ENCODE data around the gene LEAP2. TPM values are rescaled to one million over a fixed set of nuclear protein-coding genes. Genes with fewer than 3 reads are reported as not detected.

The LEAP2 gene
- total and polyA plus RNA-seq, 2 donors (not counting 1 experiment from before 2014, with no cell fraction given) = 2.2 to 5.4 TPM

DNA sequence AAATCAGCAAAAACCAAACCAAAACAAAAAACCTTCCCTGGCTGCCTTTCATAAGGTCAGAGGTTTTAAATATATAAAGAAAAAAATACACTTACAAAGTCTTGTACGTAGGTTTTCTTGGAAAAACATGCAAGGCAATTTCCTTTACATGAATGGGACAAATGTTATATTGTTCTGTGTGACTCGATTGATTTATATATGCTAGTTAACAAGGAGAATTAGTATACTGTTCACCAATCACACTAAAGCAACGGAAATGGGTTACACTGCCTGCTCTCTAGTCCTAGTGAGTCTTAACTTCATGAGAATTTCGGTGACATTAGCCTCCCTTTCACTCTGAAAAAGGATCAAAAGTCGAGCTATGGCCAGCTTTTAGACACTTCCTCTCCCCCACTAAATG, 12.7 kb upstream of the LEAP2 start:
- H3K27me3 ChIP-seq (replicated peaks in 1 of 4; ENCODE audit: control extremely low read depth in 1 of 4, control insufficient read depth in 3 of 4, insufficient read depth in 4 of 4, low read length in 3 of 4) = peaks cover 0 to 4% (median 0%) of the 10 kb centered on the region in 4 experiments
- H3K4me1 ChIP-seq (ENCODE audit: control insufficient read depth in 2 of 2, insufficient read depth in 2 of 2, low read length in 2 of 2) = peaks cover 6 to 7% of the 10 kb centered on the region in 2 donors
- intact Hi-C loops (cut with micrococcal nuclease) = no loop called here
- CTCF ChIA-PET = no interaction called here
- 93% methylated on average over 2 of the region's 5 CpGs for WGBS (ENCODE audit: insufficient coverage)
- H3K27ac ChIP-seq (ENCODE audit: low read length in 2 of 2) = no peak overlapping the region
- POLR2A ChIA-PET = no interaction called here
- H3K79me2 ChIP-seq (ENCODE audit: control insufficient read depth, insufficient read depth, low read length) = no peaks in the 10 kb centered on the region
- Mint-ChIP-seq H3K27ac (no peak overlapping the region), H3K27me3 (peaks cover 9% of the 10 kb centered on the region), H3K4me3 (no peak overlapping the region), H3K4me1 (peaks cover 5% of the 10 kb centered on the region), H3K9me3 (ENCODE audit: insufficient read depth) (no peaks in the 10 kb centered on the region)
- H3K9me3 ChIP-seq (ENCODE audit: control extremely low read depth in 1 of 3, control insufficient read depth in 2 of 3, insufficient read depth in 1 of 3, low read length in 2 of 3) = no peaks in the 10 kb centered on the region
- TF ChIP-seq EZH2 (IDR thresholded peaks at IDR 0.05; ENCODE audit: borderline replicate concordance, insufficient read depth, low read depth, low read length, poor library complexity, severe bottlenecking) = no peak
- TF ChIP-seq, protein P1, sequence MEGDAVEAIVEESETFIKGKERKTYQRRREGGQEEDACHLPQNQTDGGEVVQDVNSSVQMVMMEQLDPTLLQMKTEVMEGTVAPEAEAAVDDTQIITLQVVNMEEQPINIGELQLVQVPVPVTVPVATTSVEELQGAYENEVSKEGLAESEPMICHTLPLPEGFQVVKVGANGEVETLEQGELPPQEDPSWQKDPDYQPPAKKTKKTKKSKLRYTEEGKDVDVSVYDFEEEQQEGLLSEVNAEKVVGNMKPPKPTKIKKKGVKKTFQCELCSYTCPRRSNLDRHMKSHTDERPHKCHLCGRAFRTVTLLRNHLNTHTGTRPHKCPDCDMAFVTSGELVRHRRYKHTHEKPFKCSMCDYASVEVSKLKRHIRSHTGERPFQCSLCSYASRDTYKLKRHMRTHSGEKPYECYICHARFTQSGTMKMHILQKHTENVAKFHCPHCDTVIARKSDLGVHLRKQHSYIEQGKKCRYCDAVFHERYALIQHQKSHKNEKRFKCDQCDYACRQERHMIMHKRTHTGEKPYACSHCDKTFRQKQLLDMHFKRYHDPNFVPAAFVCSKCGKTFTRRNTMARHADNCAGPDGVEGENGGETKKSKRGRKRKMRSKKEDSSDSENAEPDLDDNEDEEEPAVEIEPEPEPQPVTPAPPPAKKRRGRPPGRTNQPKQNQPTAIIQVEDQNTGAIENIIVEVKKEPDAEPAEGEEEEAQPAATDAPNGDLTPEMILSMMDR (IDR thresholded peaks at IDR 0.05) = no peak
- H3K4me2 ChIP-seq (replicated peaks; ENCODE audit: low read depth, low read length, poor library complexity, severe bottlenecking) = no peak overlapping the region
- no peaks in the 10 kb centered on the region for H4K20me1 ChIP-seq (ENCODE audit: control insufficient read depth, insufficient read depth, low read length, poor library complexity, severe bottlenecking)
- no peak overlapping the region for H2AFZ ChIP-seq (ENCODE audit: insufficient read depth, low read depth, low read length, poor library complexity, severe bottlenecking)
- no peak overlapping the region for H3K4me3 ChIP-seq (ENCODE audit: control extremely low read depth in 1 of 5, extremely low read depth in 1 of 5, insufficient read depth in 1 of 5, low read depth in 2 of 5, low read length in 4 of 5)
- no peaks in the 10 kb centered on the region for H3K36me3 ChIP-seq (replicated peaks in 1 of 2; ENCODE audit: control extremely low read depth in 1 of 2, control insufficient read depth in 1 of 2, extremely low read depth in 1 of 2, insufficient read depth in 2 of 2, low read length in 1 of 2)
- no peak for ATAC-seq (ENCODE audit: low read depth)
- DNase-seq = no peak
- no peak overlapping the region for H3K9ac ChIP-seq (ENCODE audit: low read length)

DNA sequence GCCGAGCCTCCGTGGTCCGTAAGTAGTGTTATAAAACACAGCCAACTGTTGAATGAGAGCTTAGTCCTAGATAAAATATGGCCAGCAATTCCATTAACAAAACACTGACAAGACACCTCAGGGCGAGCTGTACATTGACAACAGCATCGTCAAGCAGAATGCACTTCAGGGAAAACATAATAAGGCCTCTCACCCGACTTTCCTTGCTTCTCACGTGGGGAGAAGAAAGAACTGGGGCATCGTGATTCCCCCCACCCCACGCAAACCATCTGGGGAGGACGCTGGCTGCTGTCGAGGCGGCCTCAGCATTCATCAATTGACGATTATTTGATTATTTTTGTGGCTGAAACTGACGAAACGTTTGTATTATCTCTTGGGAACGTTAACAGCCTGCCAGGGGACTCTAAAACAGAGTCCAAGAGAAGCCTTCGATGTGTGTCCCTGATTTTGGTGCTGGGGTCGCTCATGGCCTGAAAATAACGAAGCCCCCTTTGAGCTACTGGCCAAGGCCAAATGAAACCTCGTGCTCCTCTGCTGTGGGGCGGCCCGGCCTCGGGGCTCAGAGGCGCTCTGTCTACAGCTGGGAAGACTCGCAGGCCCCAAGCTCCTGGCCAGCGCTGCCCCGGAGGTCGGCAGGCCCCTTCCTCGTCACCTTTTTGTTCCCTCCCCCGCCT, 7.7 kb upstream of the LEAP2 start:
- Histone ChIP-seq H3K27ac (ENCODE audit: low read length in 2 of 2) (peak overlapping the region; percentile 92 to 93), H3K9ac (ENCODE audit: low read length) (peak overlapping the region; percentile 94), H2AFZ (ENCODE audit: insufficient read depth, low read depth, low read length, poor library complexity, severe bottlenecking) (peak overlapping the region; percentile 98), H3K4me1 (ENCODE audit: control insufficient read depth in 2 of 2, insufficient read depth in 2 of 2, low read length in 2 of 2) (peaks cover 16 to 19% of the 10 kb centered on the region in 2 donors), H3K4me3 (ENCODE audit: control extremely low read depth in 1 of 5, extremely low read depth in 1 of 5, insufficient read depth in 1 of 5, low read depth in 2 of 5, low read length in 4 of 5) (peak overlapping the region; percentile 67 to 93 (median 81)), H3K9me3 (ENCODE audit: control extremely low read depth in 1 of 3, control insufficient read depth in 2 of 3, insufficient read depth in 1 of 3, low read length in 2 of 3) (no peaks in the 10 kb centered on the region), H4K20me1 (ENCODE audit: control insufficient read depth, insufficient read depth, low read length, poor library complexity, severe bottlenecking) (no peaks in the 10 kb centered on the region), H3K27me3 (replicated peaks in 1 of 4; ENCODE audit: control extremely low read depth in 1 of 4, control insufficient read depth in 3 of 4, insufficient read depth in 4 of 4, low read length in 3 of 4) (no peaks in the 10 kb centered on the region), H3K4me2 (replicated peaks; ENCODE audit: low read depth, low read length, poor library complexity, severe bottlenecking) (peak overlapping the region; percentile 88), H3K79me2 (ENCODE audit: control insufficient read depth, insufficient read depth, low read length) (no peaks in the 10 kb centered on the region), H3K36me3 (replicated peaks in 1 of 2; ENCODE audit: control extremely low read depth in 1 of 2, control insufficient read depth in 1 of 2, extremely low read depth in 1 of 2, insufficient read depth in 2 of 2, low read length in 1 of 2) (peaks cover 0 to 8% of the 10 kb centered on the region in 2 experiments)
- ChIA-PET POLR2A (interaction anchor here (0.5 to 1.0 kb wide), 3 partner anchors 37 to 376 kb away, joined by 3 read pairs; partner anchors contain the start of gene IRF1), CTCF (interaction anchor here (1.3 to 2.9 kb wide), 3 partner anchors 35 to 365 kb away, joined by 4 to 13 read pairs (median 6); partner anchors contain the start of gene SHROOM1)
- ATAC-seq (ENCODE audit: low read depth) (peak; percentile 23), DNase-seq (no peak)
- H3K27me3 Mint-ChIP-seq = no peaks in the 10 kb centered on the region
- TF ChIP-seq, protein P1 (IDR thresholded peaks at IDR 0.05) = no peak
- no peak for TF ChIP-seq EZH2 (IDR thresholded peaks at IDR 0.05; ENCODE audit: borderline replicate concordance, insufficient read depth, low read depth, low read length, poor library complexity, severe bottlenecking)
- intact Hi-C loops (cut with micrococcal nuclease) = loop anchor here (1.0 to 5.0 kb wide), 8 partner anchors 36 to 497 kb away; partner anchors contain the start of genes HSPA4, KIF3A, RAD50 and SHROOM1
- no peaks in the 10 kb centered on the region for H3K9me3 Mint-ChIP-seq (ENCODE audit: insufficient read depth)
- peak overlapping the region; percentile 98 for H3K27ac Mint-ChIP-seq
- peaks cover 26% of the 10 kb centered on the region for H3K4me1 Mint-ChIP-seq
- peak overlapping the region; percentile 93 for H3K4me3 Mint-ChIP-seq
- 41% methylated on average over 29 of the region's 30 CpGs for whole genome bisulfite sequencing (ENCODE audit: insufficient coverage)
